GM21723 (cell line): ENCODE data around the gene SORBS2.

Experiments used
- ATAC-seq: cut with Tn5 transposase; IDR thresholded peaks from one replicate; pipeline ENCODE4 v1.9.1; 2021; ENCODE audit warnings: mild to moderate bottlenecking, moderate library complexity; ENCODE audit not compliant: unreplicated experiment

SORBS2 gene

DNA sequence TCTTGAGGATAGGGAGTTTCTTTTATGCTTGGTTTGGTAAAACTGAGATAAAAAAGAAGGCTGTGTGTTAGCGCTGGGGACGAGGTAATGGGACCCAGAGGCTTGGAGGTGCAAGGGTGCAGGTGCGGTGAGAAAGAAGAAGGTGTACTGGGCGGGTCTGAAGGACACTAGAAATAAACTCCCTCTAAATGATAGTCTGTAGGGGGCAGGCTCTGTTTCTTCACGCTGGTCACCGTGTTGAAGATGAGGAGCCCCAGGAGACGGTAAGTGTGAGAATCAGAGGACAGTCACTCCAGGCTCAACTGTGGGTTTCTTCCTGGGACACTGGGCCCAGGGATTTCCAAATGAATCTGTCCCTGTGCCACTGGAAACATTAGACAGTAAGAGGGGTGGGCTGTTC, 131.4 kb downstream of the SORBS2 start:
- ATAC-seq: no peak

DNA sequence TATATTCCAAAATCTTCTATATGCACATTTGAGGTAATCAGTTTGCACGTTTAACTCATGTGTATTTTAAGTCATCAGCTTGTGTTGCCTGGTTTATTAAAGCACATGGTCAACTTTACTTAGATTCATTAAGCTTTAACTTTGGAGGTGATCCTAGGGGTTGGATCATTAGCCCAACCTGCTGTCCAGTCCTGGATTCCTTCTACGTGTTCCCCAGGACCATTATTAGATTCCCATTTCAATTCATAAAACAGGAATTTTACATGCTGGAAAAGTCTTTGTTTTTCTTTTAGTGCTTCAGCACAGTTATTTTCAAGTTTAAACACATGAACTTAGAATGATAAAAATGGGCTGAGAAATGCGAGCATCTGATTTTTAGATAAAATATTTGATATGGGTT, 132.5 kb downstream of the SORBS2 start:
- ATAC-seq: no peak

DNA sequence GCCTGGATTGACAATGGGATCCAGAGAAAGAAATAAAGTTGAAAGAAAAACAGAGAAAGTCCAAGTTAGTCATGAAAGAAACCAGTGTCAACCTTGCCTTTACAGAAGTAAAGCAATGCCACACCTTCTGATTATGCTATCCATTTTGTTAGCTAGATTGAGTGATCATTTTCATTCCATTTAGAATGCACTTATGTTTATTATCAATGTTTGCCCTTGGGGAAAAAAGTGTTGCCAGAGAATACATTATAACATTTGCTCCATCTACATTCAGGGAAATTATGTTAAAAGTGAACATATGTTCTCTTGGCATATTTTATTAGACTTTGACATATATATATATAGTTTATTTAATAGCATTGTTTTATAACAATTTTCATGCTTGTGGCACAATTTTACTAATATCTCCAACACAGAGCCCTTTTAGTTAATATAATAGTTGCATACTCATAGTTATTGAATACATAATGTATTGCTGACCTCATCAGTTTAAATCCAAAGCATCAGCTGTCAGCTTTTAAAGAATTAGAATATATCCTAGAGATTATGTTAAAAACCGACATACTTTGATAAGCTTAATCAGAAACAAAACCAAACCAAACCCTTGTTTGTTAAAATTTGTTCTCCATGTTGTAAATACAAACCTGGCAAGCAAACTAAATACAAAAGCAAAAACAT, 134.2 kb downstream of the SORBS2 start:
- ATAC-seq: no peak

DNA sequence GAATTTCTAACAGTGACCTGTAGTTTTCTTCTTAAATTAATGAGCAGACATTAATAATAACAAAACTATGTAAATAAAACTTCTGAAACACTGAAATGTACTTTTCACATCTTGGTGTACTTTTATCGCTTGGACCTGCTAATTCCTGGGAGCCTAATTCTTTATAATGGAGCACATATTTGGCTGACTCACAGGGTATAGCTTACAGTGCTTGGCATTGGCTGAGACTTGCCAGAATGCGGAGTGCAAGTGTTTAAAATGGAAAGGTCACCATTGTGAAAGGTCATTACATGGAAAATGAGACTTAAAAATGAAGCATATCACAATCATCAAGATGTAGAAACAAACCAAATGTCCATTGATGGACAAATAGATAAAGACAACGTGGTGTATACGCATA, 139.4 kb downstream of the SORBS2 start:
- no peak for ATAC-seq

DNA sequence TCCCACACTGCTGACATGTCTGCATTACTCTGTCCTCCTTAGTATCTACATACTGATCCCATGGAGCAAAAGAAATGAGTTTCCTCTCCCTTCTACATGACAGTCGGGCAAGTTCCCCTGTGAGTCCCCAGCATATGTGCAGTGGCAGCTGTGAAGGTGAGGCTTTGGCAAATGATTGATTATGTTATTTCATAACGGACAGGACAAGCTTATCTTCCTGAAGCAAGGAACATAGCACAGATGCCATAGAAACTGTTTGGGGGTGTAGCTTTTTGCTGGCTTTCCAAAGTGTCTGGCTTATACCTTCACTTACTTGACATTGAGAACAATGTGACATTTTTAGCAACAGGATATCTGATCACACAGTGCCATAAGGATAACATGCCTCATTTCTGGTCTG, 139.8 kb downstream of the SORBS2 start:
- ATAC-seq: no peak

DNA sequence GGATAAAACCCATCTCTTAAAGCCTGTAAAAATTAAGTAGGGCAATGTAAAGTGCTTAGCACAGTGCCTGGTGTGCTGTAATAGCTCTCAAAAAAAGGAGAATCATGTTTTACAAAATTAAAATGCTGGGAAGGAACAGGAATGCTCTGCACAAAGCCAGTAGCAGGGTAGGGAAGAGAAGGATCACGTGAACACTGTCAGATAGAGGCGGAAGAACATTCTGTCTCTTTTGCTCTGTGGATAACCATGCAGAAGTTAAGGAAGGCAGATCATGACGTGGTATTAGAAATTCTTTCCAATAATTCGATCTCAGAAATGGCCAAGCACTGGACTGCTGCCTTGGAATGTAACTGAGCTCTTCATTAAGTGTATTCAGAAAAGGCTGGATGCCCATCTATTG, 140.5 kb downstream of the SORBS2 start:
- no peak for ATAC-seq

DNA sequence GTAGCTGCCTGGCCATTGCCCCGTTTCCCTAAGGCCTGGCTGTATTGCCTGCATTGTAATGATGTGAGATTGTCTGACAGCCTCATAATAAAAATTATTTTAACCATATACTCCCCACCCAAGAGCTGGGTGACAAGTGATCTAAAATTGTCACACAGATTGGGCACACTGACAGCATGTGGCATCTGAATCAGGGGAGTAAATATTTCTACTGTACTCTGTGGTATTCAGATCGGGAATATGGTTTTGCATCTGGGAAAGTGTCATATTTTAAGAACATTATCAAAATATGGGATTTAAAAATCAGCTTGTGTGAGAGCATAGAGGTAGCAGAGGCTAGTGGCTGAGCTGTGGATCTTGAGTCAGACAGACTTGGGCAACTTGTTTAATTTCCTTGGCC, 140.9 kb downstream of the SORBS2 start:
- no peak for ATAC-seq

DNA sequence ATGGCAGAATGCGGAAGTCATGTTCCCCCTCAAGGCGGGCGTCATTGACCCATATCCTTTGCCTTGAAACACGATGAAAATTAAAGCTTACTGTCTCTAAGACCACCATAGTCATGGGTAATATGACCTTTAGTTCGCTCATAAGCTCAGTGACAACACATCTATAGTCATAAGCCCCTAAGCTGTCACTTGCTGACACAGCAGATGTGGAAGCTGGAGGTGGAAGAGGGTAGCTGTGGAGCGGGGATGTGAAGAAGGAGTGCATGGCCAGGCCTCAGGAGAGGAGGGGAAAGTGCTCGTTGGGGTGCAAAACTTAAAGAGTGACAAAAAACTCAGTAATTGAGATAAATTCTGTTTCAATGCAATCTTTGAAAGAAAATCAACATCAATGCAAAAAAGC, 142.7 kb downstream of the SORBS2 start:
- ATAC-seq: no peak

DNA sequence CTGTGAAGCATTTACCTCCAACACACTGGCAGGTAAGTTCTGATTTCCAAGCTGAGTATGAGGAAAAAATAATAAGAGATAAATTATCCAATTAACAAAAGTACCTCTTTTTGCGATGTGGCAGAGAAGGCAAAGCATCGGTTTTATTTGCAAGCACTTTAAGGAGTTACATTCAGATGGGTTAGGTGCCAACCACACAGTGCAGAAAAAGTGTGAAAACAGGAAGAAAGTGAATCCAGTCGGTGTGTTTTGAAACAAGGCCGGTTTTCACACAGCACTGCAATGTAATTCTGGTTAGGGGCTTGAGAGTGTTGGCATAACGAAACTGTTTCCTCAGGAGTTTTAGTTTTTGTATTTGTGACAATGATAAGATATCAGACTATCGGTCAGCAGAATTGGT, 145.8 kb downstream of the SORBS2 start:
- ATAC-seq: no peak

DNA sequence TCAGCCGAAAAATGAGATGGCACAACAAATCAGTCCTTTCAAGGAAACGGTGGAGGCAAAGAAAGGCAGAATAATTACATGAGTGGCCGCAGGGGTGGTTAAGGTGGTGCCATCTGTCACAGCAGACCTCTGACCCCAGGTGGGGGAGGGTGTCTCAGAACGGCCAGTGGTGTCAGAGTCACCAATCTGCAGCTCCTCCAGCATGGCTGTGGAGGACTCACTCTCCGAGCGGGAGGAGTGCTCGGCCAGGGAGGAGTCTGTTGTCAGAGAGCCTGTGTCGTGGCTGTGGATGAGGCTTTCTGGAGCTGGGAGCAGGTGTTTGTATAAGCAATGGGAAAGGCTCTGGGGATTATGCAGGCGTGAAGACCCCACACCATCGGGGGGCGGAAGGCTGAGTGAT, 146.3 kb downstream of the SORBS2 start:
- ATAC-seq: no peak

DNA sequence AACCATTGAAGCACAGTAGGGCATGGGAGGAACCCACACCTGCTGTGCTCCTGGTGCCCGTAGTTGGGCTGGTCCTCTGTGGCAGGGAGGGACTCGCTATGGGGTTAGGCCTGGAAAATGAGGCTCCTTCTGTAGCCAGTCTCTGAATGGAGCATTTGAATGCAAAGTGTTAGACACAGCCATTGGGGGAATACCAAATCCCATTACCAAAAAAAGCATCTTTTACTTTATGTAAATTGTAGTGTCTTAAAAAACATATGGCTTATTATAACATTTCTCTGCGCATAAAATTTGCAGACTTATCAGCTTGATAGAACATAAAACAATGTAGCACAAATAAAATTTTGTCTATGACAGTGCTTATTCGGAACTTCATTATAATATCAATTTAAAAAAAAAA, 147.5 kb downstream of the SORBS2 start:
- ATAC-seq: no peak

DNA sequence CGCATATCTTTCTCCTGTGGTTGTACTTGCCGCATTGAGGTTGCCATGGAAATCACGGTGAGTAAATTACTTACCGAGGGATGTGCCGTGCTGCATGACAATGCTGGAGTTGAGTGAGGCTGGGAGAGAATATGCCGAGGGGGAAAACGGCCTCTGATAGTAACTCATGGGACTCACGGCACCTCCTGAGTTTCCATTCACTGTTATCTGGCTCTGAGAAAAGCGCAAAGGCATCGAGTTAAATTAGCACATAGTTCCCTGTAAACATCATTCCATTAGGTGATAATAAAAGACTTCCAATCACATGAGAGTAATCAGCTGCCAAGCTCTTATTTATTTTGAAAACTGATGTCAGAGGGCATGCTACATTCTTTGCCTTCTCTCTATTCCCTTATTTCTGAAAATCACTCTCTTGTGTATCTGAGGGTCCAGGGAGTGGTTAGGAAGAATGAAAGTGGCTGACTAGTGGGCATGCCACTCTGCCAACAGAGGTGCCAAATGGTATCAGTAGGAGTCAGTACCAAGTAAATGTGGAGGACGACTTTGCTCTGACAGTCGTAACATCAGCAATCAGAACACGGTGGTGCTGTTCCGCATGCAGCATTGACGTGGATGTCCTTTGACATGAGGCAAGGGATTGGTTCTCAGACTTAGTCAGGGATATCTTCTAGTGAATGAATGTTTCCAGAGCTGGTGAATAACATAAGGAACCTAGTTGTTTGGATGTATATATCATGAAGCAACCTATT, 149.8 kb downstream of the SORBS2 start:
- ATAC-seq: no peak

DNA sequence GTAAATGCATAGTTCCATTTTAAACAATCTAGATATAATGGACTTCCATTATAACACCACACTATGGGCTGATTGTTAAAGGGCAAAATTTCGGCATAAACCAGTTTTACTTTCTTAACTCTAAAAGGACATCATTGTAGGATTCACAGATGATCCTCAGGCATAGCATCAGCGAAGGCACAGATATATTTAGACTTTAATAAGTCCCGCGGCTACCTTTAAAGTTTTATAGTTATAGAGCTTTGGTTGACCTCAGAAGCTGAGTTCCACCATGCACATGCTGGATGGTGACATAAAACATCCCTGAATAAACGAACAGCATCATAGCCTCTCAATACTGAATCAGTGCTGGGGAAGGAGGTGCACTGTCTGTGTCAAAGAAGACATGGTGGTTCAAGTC, 151.7 kb downstream of the SORBS2 start:
- no peak for ATAC-seq

DNA sequence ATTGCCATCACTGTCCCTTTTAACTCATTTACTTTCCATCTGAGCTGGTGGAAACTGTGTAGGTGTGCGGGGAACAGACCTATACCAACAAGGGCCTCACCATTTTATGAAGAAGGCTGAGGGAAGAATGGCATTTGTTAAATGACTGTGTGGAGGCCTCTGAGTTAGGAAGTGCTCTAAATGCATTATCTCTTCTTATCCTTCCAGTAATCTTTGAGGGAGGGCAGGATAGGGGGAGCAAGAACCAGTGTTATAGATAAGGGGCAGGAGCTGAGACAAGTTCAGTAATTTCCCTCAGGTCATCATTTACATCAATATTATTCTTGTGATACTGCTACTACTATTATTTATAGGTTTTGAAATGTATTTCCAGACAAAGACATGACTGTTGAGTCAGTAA, 154.3 kb downstream of the SORBS2 start:
- ATAC-seq: no peak

DNA sequence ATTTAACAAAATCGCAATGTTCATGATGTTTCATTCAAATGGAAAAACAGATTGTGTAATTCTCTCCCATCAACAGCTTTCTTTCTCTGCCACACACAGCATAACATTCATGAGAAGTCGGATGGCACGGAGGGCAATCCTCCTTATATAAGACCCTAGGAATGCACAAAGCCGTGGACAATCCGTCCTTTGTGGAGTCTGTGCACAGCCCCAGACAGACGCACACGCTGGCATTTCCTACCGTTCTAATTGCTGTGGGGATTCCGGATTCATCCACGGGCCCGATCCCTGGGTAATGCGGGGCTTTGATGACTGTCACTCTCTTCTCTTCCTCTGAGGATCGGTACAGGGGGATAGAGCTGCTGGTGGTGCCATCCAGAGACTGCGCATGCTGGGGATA, 154.8 kb downstream of the SORBS2 start:
- no peak for ATAC-seq

DNA sequence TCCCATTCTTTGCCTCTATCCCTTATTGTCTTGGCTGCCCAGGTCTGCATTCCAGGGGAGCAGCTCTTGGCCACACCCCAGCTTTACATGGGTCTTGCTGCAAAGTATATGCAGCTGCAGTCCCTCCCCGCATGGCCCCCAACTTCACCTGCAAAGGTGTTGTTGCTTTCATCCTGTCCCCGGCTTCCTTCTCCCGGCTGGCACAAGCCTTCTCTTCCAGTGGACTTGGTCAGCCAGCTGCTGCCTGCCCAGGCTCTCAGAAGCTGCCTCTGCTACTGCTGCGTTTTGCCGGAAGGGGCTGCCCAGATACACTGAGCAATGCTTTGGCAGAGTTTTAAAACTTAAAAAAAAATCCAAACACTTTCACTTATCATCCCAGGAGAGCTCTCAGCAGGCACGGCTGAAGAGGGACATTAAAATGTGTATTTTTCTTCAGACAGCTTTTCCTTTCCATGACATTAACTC, 155.5 kb downstream of the SORBS2 start:
- ATAC-seq: no peak

DNA sequence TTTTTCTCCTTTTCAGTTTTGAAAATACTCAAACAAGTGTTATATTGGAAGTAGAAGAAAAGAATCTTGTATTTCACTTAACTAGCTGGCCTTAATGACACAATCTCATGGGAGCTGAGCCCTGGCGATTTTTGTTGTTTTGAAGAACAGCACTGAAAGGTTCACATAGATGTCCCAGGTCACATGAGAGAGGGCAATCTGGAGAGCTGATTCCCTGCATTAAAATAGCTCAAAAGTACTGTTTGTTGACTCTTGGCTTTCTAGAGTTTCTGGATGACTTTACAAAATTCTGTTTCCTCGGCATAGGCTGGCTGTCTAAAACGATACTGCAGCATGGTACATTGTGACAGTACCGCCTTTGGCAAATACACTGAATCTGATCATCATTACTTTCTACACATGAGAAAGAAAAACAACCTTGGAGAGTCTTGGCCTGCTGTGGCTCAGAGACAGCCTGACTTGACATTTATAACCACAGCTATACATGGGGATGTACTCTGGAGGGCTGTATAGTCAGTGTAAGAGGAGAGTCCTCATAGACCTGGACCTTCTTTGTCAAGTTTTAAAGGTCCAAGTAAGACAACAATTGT, 156.9 kb downstream of the SORBS2 start:
- no peak for ATAC-seq

DNA sequence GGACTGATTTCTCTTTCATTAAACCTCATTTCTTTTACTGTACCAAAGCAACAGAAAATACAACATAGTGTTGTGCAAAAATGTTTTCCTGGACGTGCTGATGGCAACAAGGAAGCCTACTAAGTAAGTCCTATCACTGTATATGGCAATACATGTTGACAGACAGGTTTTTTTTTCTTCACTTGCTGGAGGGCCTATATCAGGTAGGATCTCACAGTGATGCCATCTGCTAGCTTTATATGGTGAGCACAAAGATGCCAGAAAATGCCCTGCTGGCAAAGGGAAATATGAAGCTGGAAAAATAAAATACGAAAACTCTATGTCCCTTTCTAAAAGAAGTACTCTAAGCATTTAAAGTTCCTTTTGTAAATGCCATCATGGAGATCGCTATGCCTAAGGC, 157.7 kb downstream of the SORBS2 start:
- ATAC-seq: no peak

DNA sequence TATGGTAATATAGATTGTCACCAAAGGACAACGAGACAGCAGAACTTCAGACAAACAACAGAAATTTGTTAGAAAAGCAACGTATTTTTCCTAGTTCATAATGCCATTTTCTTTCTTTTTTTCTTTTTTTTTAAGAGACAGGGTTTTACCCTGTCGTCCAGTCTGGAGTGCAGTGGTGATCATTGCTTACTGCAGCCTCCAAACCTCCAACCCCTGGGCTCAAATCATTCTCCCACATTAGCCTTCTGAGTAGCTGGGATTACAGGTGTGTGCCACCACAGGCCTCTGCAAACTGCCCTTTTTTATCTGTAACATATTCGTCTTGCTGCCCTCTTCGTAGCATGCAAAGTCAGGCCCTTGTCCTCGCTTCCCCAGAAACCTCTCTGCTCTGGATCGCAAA, 160.1 kb downstream of the SORBS2 start:
- ATAC-seq: no peak

DNA sequence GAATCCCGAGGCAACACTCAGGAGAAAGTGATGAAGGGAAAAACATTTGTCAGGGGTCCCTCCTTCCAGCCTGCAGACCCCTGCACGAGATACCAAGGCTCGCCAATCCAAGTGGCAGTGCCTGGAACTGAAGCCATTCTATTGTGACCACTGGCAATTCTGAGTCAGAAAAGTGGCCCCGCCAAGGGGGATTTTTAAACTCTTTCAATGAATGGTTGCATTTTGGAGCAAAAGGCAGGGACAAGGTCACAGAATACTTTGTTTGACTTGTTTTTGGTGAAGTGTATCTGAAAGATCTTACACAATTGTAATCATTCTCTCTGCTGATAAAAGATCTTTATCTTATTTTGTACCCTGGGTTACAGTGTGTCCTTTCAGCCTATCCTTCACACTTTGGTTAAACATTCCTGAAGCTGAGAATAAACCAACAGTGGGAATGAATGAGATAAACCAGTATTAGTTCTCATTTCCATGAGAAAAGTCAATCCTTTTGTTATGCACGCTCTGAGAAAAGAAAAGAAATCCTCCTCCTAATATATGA, 160.8 kb downstream of the SORBS2 start:
- no peak for ATAC-seq

DNA sequence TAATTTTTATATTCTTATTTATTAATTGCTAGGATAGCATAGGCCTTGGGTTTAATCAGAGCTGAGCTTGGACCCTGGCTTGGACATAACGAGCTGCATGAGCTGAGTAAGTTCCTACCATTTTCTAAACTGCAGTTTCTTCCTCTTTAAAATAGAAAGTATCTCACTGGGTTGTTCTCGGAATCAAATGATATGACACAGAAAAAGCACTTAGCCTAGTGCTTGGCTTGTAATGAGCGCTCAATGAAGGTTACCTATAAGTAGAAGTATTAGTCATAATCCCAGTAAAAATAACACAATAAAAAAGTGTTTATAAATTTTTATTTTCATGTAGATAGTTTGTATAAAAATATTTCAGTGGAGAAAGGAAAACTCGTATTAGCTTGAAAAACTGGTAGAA, 163.4 kb downstream of the SORBS2 start:
- no peak for ATAC-seq

DNA sequence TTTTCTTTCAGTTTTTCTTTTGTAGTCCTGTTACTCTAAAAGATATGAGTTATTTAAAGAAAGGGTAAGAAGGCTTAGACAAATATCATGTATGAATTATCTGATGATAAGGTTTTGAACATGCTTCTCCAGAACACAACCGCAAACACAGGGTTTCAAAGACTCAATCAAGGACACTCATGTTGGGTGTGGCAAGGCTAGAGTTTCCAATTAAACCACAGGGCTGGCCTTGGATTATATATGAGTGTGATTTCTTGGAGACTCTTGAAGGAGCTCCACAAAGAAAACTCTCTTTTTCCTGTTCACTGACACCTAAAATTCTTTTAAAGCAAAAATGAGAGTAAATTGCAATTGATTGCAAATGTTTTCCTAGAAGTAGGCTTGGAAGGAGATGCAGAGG, 166.6 kb downstream of the SORBS2 start:
- no peak for ATAC-seq
